ENCODE data around the gene GRM8. TPM values are rescaled to one million over a fixed set of nuclear protein-coding genes. Genes with fewer than 3 reads are reported as not detected.

The GRM8 gene
- total RNA-seq, 4 donors from 2014 or later, result 0.11 TPM; not detected in 3

DNA sequence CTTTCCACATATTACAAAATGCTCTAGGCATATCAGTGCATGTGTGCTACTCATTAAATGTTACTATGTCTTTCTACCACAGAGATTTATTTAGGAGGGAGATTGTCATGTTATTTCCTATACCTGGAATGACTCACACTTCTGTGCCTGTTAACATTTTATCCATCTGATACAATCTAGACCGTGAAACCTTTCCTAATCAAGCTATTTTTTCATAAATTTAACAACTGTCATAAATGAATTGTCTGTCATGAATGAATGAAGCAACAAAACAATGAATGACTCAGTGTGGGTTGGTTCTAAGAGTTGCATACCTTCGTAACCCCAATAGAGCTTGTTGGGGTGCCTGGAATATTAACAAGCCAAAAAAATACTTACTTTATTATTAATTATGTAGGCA lies 554.3 kb downstream of the GRM8 start:
- 47% methylated on average over 2 of the region's 2 CpGs for WGBS
- H3K9me3 ChIP-seq, result no peaks in the 10 kb centered on the region
- no peak overlapping the region for H3K27ac ChIP-seq (replicated peaks in 1 of 4)
- H3K27me3 ChIP-seq, result no peaks in the 10 kb centered on the region
- H3K36me3 ChIP-seq, result no peaks in the 10 kb centered on the region
- intact Hi-C loops (cut with DNase I), result no loop called here
- no peak for TF ChIP-seq EP300 (IDR thresholded peaks at IDR 0.05)
- no peak for TF ChIP-seq POLR2A (IDR thresholded peaks at IDR 0.05; ENCODE audit: low read depth)
- no peak for TF ChIP-seq POLR2AphosphoS5 (IDR thresholded peaks at IDR 0.05)
- TF ChIP-seq, protein P1, sequence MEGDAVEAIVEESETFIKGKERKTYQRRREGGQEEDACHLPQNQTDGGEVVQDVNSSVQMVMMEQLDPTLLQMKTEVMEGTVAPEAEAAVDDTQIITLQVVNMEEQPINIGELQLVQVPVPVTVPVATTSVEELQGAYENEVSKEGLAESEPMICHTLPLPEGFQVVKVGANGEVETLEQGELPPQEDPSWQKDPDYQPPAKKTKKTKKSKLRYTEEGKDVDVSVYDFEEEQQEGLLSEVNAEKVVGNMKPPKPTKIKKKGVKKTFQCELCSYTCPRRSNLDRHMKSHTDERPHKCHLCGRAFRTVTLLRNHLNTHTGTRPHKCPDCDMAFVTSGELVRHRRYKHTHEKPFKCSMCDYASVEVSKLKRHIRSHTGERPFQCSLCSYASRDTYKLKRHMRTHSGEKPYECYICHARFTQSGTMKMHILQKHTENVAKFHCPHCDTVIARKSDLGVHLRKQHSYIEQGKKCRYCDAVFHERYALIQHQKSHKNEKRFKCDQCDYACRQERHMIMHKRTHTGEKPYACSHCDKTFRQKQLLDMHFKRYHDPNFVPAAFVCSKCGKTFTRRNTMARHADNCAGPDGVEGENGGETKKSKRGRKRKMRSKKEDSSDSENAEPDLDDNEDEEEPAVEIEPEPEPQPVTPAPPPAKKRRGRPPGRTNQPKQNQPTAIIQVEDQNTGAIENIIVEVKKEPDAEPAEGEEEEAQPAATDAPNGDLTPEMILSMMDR (IDR thresholded peaks at IDR 0.05), result no peak
- H3K4me3 ChIP-seq, result no peak overlapping the region
- no peaks in the 10 kb centered on the region for H3K4me1 ChIP-seq
- DNase-seq (ENCODE audit: extremely low spot score), result no peak

DNA sequence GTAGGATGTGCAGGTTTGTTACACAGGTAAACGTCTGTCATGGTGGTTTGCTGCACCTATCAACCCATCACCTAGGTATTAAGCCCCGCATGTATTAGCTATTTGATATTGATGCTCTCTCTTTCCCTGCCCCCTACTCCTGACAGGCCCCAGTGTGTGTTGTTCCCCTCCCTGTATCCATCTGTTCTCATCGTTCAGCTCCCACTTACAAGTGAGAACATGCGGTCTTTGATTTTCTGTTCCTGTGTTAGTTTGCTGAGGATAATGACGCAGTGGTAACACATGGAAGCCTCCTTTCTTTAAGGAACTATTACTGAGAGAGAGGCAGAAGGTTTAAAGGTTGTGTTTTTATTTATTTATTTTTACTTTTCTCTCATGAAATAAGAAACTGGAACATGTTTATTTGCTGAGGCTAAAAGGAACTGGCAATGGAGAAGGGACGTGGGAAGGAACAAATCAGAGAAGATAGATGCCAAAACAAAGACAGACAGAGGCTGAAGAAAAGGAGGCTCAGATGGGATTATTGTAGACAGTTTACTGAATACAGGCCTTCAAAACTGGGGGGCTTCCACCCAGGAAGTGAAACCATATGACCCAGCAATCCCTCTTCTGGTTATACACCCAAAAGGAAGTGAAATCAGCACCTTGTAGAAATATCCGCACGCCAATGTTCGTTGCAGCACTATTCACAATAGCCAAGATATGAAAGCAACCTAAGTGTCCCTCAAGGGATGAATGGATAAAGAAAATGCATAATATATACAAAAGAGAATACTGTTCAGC lies 556.3 kb downstream of the GRM8 start:
- TF ChIP-seq POLR2AphosphoS5 (IDR thresholded peaks at IDR 0.05), result no peak
- TF ChIP-seq, protein P1 (IDR thresholded peaks at IDR 0.05), result no peak
- TF ChIP-seq EP300 (IDR thresholded peaks at IDR 0.05), result no peak
- no peak for TF ChIP-seq POLR2A (IDR thresholded peaks at IDR 0.05; ENCODE audit: low read depth)
- WGBS, result 55% methylated on average over 9 of the region's 9 CpGs
- H3K9me3 ChIP-seq, result no peaks in the 10 kb centered on the region

DNA sequence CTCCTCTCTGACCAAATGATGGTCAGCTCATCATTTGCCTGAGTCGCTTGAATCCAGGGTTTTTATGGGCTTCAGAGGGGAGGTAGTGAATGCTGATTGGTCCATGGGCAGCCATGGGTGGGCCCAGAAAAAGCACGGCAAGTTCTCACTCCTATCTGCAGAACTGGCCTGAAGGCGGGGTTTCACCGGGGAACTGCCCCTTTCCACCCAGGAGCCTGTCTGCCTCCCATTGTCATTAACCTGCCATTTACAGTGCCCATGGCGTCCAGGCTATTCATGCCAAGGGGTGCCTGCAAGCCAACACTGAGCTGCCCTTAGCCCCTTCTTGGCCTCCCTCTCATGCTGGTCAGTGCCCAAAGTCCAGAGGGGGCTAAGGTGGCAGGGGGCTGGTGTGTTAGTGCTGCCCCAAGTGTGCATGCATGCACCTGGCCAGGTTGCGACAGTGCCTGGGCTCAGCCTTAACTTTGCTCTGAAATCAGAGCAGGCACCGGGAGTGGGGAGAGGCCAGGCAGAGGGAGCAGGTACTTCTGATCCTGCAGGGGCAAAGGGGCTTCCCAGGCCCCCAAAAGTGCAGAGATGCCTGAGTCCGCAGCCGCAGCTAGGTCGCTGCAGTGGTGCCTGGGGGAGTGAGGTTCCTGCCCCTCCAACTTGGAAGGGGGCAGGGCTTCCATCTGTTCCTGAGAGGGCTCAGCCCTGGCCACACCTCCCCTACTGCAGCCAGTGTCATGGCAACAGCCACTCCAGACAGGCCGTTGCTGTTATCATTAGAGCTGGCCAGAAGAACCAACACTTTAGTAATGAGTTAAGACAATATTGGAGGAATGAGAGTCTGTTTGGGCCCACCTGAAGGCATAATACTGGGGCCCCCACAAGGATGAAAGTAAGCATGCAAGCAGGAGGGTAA lies 561.6 kb downstream of the GRM8 start:
- no peaks in the 10 kb centered on the region for H3K36me3 ChIP-seq
- no peak overlapping the region for H3K4me3 ChIP-seq
- no peak for DNase-seq (ENCODE audit: extremely low spot score)
- no peak for TF ChIP-seq POLR2AphosphoS5 (IDR thresholded peaks at IDR 0.05)
- no peak for TF ChIP-seq POLR2A (IDR thresholded peaks at IDR 0.05; ENCODE audit: low read depth)
- TF ChIP-seq, protein P1 (IDR thresholded peaks at IDR 0.05), result no peak
- no peak for TF ChIP-seq EP300 (IDR thresholded peaks at IDR 0.05)
- WGBS, result 88% methylated on average over 5 of the region's 11 CpGs
- H3K4me1 ChIP-seq, result no peaks in the 10 kb centered on the region
- no peak overlapping the region for H3K27ac ChIP-seq (replicated peaks in 1 of 4)
- H3K9me3 ChIP-seq, result no peaks in the 10 kb centered on the region
- intact Hi-C loops (cut with DNase I), result no loop called here
- no peaks in the 10 kb centered on the region for H3K27me3 ChIP-seq

More for the DNA sequence above, 556.3 kb downstream of the GRM8 start:
- Histone ChIP-seq H3K36me3 (no peaks in the 10 kb centered on the region), H3K27ac (replicated peaks in 1 of 4) (no peak overlapping the region), H3K27me3 (no peaks in the 10 kb centered on the region), H3K4me3 (no peak overlapping the region), H3K4me1 (no peaks in the 10 kb centered on the region)
- no peak for DNase-seq (ENCODE audit: extremely low spot score)
- intact Hi-C loops (cut with DNase I), result no loop called here

DNA sequence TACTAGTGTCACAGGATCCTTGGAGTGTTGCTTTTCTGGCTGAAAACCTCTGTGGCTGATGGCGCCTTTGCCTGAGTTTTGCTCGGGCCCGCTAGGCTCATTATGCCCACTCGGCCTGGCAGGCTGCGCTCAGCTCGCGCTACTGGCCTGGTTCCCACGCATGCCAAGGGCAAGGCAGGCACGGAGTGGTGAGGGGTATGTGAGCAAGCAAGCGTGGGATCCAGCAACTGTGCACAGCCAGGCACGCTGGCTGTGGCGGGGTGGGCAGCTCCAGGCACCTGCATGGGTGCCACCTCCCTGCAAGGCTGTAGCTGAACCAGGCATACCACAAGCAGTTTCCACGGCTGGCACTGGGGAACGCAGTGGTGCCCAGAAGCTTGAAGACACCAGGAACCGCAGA lies 562.6 kb downstream of the GRM8 start:
- Histone ChIP-seq H3K4me3 (no peak overlapping the region), H3K36me3 (no peaks in the 10 kb centered on the region), H3K27me3 (peaks cover 0 to 3% (median 0%) of the 10 kb centered on the region in 4 donors), H3K27ac (replicated peaks in 1 of 4) (no peak overlapping the region), H3K9me3 (no peaks in the 10 kb centered on the region), H3K4me1 (no peaks in the 10 kb centered on the region)
- DNase-seq (ENCODE audit: extremely low spot score), result no peak
- 98% methylated on average over 8 of the region's 15 CpGs for WGBS
- intact Hi-C loops (cut with DNase I), result no loop called here
- TF ChIP-seq POLR2A (IDR thresholded peaks at IDR 0.05; ENCODE audit: low read depth), result no peak
- TF ChIP-seq EP300 (IDR thresholded peaks at IDR 0.05), result no peak
- TF ChIP-seq, protein P1 (IDR thresholded peaks at IDR 0.05), result no peak
- TF ChIP-seq POLR2AphosphoS5 (IDR thresholded peaks at IDR 0.05), result no peak
